ENCODE results near the gene SNUPN.

SNUPN gene

DNA sequence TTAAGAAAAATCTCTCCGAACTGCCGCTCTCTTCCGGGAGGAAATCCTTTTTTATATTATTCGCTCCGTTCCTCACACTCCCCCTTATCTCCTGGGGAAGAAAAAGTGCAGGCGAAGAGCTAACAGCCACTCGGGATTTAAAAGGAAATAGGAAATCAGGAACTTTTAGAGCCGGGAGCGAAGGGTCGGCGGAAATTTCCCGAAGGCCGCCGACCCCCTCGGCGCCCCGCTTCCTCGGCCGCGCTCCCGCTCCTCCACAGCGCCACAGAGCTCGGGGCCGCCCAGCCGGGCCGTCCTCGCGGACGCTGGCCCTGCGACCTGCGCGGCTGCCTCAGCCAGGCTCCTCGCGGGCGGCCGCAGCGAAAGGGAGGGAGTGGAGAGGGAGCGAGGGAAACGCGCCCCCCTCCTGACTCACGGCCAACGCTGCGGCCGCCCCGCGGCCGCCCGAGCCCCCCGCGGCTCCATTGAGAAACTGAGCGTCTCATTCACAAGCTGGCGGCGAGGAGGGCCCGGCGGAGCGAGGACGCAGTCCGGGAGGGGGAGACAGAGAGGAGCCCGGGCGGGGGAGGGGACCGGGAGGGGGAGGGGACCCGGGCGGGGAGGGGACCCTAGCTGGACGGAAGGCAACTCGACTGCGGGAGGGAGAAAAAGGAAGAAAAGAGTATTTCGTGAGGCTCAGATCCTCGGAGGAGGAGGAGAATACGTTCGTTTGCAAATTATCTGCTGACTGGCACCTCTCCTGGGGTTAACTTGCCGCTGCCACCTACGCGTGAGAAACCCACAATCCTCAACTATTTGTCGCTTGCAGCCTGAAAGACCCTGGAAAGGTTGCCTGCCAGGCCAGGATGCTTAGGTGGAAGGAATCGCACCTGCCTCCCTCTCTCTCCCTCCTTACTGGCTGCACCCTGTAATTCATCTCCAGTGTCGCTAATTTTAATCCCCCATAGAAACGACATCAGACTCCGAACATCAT, 46.3 kb downstream of the SNUPN start, which contains the start of gene PTPN9:
TSS of gene PTPN9 (minus strand) at position 368 of the 973 bp plus-strand sequence. CDS start 539 bp downstream, outside the sequence.
- TF ChIP-seq YY1 (IDR thresholded peaks at IDR 0.05; ENCODE audit: low read depth) (no peak), EP300 (IDR thresholded peaks at IDR 0.05; ENCODE audit: borderline replicate concordance) (no peak), TEAD4 (IDR thresholded peaks at IDR 0.05) (no peak), EGR1 (IDR thresholded peaks at IDR 0.05) (peak; percentile 28; the same call in 1 of the 2 replicates)
- TF ChIP-seq, protein P1, sequence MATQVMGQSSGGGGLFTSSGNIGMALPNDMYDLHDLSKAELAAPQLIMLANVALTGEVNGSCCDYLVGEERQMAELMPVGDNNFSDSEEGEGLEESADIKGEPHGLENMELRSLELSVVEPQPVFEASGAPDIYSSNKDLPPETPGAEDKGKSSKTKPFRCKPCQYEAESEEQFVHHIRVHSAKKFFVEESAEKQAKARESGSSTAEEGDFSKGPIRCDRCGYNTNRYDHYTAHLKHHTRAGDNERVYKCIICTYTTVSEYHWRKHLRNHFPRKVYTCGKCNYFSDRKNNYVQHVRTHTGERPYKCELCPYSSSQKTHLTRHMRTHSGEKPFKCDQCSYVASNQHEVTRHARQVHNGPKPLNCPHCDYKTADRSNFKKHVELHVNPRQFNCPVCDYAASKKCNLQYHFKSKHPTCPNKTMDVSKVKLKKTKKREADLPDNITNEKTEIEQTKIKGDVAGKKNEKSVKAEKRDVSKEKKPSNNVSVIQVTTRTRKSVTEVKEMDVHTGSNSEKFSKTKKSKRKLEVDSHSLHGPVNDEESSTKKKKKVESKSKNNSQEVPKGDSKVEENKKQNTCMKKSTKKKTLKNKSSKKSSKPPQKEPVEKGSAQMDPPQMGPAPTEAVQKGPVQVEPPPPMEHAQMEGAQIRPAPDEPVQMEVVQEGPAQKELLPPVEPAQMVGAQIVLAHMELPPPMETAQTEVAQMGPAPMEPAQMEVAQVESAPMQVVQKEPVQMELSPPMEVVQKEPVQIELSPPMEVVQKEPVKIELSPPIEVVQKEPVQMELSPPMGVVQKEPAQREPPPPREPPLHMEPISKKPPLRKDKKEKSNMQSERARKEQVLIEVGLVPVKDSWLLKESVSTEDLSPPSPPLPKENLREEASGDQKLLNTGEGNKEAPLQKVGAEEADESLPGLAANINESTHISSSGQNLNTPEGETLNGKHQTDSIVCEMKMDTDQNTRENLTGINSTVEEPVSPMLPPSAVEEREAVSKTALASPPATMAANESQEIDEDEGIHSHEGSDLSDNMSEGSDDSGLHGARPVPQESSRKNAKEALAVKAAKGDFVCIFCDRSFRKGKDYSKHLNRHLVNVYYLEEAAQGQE (IDR thresholded peaks at IDR 0.05; ENCODE audit: low read depth), result no peak

- TF ChIP-seq EGR1 (IDR thresholded peaks at IDR 0.05), result no peak
- 0 out of 2 replicates have a peak, but pooled peaks have one; percentile 12 for TF ChIP-seq TEAD4 (IDR thresholded peaks at IDR 0.05)
- TF ChIP-seq CREB1 (IDR thresholded peaks at IDR 0.05; ENCODE audit: low read depth), result no peak
- TF ChIP-seq, protein P1 (IDR thresholded peaks at IDR 0.05; ENCODE audit: low read depth), result no peak
- peak; percentile 62 for TF ChIP-seq YY1 (IDR thresholded peaks at IDR 0.05; ENCODE audit: low read depth)
- peak; percentile 20; the same call in 1 of the 2 replicates for TF ChIP-seq CEBPB (IDR thresholded peaks at IDR 0.05)
- 0 out of 2 replicates have a peak, but pooled peaks have one; percentile 6 for TF ChIP-seq NFIC (IDR thresholded peaks at IDR 0.05)
- peak; percentile 64; the same call in 1 of the 2 replicates for TF ChIP-seq ZBTB7A (IDR thresholded peaks at IDR 0.05; ENCODE audit: low read depth)
- peak; percentile 49 for TF ChIP-seq TAF1 (IDR thresholded peaks at IDR 0.05; ENCODE audit: low read depth)
- no peak for TF ChIP-seq EP300 (IDR thresholded peaks at IDR 0.05; ENCODE audit: borderline replicate concordance)
- TF ChIP-seq, protein P2, sequence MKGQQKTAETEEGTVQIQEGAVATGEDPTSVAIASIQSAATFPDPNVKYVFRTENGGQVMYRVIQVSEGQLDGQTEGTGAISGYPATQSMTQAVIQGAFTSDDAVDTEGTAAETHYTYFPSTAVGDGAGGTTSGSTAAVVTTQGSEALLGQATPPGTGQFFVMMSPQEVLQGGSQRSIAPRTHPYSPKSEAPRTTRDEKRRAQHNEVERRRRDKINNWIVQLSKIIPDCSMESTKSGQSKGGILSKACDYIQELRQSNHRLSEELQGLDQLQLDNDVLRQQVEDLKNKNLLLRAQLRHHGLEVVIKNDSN (IDR thresholded peaks at IDR 0.05), result no peak
Measured at GRCh38 chr15:75578173-75578947, 47.2 kb downstream of the SNUPN start.

GRCh38 chr15:75577401-75578172, 47.9 kb downstream of the SNUPN start:
- TF ChIP-seq FOXM1 (IDR thresholded peaks at IDR 0.05; ENCODE audit: borderline replicate concordance, low read depth) (no peak), RAD21 (IDR thresholded peaks at IDR 0.05; ENCODE audit: low read depth) (no peak), TEAD4 (IDR thresholded peaks at IDR 0.05) (no peak), CREB1 (IDR thresholded peaks at IDR 0.05; ENCODE audit: low read depth) (no peak)
- TF ChIP-seq, protein P3, sequence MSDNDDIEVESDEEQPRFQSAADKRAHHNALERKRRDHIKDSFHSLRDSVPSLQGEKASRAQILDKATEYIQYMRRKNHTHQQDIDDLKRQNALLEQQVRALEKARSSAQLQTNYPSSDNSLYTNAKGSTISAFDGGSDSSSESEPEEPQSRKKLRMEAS (IDR thresholded peaks at IDR 0.05), result no peak

DNA sequence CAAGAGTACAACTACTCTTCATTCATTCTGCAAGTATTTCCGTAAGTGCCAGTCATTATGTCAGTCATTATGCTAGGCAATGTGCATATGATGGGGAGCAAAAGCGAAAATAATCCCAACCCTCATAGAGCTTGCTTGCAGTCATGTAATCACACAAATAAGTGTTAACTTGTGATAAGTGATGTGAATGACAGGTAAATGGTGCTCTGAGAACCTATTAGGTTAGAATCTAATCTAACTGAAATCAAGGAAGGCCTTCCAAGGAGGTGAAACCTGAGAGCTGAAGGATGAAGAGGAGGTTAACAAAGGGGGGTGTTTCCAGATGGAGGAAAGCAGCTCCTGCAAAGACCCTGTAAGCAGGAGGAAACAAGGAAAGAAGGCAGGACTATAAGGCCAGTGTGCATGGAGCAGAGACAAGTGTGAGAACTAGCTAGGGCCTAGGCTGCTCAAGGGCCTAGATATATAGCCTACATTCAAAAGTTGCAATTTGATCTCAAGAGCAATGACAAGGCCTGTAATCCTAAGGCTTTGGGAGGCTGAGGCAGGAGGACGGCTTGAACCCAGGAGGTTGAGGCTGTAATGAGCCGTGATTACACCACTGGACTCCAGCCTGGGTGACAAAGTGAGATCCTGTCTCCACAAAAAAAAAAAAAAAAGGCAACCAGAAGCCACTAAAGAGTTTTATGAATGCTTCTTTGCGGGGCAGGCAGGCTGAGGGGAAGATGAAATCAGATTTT, 51.7 kb downstream of the SNUPN start:
- TF ChIP-seq CREB1 (IDR thresholded peaks at IDR 0.05; ENCODE audit: low read depth), result no peak
- TF ChIP-seq, protein P3 (IDR thresholded peaks at IDR 0.05), result no peak
- TF ChIP-seq ZBTB7A (IDR thresholded peaks at IDR 0.05; ENCODE audit: low read depth), result no peak
- no peak for TF ChIP-seq EP300 (IDR thresholded peaks at IDR 0.05; ENCODE audit: borderline replicate concordance)
- TF ChIP-seq EGR1 (IDR thresholded peaks at IDR 0.05), result no peak
- no peak for TF ChIP-seq NFIC (IDR thresholded peaks at IDR 0.05)
- TF ChIP-seq, protein P1 (IDR thresholded peaks at IDR 0.05; ENCODE audit: low read depth), result no peak
- TF ChIP-seq, protein P2 (IDR thresholded peaks at IDR 0.05), result no peak
- no peak for TF ChIP-seq TAF1 (IDR thresholded peaks at IDR 0.05; ENCODE audit: low read depth)
- no peak for TF ChIP-seq CEBPB (IDR thresholded peaks at IDR 0.05)
